ENCODE measurements around the gene ERMN. TPM values are rescaled to one million over a fixed set of nuclear protein-coding genes. Genes with fewer than 3 reads are reported as not detected.

ERMN gene
- total and polyA plus RNA-seq, 2 of the 13 experiments (the other 11 are each of a cell fraction or from before 2014, with no cell fraction given), result not detected

DNA sequence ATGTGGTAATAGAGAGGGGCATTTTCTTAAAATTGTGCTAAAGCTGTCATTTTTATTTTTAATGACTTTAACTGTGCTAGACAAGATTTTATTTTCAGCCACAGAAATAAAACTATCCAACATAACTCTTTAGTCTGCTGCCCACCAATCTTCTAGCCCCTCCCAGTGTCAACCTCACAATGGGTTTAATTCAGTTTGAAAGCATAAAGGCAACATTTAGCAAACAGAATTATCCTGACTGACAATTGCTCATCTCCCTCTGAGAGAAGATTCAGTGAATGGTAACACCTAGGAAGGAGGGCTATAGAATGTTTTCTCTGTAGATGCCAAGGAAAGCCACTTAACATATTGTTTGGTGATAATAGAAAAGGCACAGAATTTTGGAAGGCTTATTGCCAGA, 5.2 kb downstream of the ERMN start:
- intact Hi-C loops (cut with micrococcal nuclease; ENCODE audit: unreplicated experiment), result no loop called here
- CTCF ChIA-PET (ENCODE audit: low intra/inter-chr PET ratio, low total read pairs), result no interaction called here
- in situ Hi-C loops (cut with HindIII; ENCODE audit: extremely low pct_ligation_motif_present, low pct_unique_long_range_greater_than_20kb), result no loop called here
- TF ChIP-seq, protein P1, sequence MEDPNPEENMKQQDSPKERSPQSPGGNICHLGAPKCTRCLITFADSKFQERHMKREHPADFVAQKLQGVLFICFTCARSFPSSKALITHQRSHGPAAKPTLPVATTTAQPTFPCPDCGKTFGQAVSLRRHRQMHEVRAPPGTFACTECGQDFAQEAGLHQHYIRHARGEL (CRISPR knock-in tag; IDR thresholded peaks at IDR 0.05), result no peak
- TF ChIP-seq IKZF4 (CRISPR knock-in tag; IDR thresholded peaks at IDR 0.05; ENCODE audit: borderline replicate concordance, low read depth, not compliant biosample characterization), result no peak
- TF ChIP-seq ZNF644 (CRISPR knock-in tag; IDR thresholded peaks at IDR 0.05; ENCODE audit: low read depth), result no peak
- TF ChIP-seq, protein P2, sequence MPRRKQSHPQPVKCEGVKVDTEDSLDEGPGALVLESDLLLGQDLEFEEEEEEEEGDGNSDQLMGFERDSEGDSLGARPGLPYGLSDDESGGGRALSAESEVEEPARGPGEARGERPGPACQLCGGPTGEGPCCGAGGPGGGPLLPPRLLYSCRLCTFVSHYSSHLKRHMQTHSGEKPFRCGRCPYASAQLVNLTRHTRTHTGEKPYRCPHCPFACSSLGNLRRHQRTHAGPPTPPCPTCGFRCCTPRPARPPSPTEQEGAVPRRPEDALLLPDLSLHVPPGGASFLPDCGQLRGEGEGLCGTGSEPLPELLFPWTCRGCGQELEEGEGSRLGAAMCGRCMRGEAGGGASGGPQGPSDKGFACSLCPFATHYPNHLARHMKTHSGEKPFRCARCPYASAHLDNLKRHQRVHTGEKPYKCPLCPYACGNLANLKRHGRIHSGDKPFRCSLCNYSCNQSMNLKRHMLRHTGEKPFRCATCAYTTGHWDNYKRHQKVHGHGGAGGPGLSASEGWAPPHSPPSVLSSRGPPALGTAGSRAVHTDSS (CRISPR knock-in tag; conservative IDR thresholded peaks at IDR 0.05), result no peak
- no peak for TF ChIP-seq HNF1B (CRISPR knock-in tag; IDR thresholded peaks at IDR 0.05)
- no peak for TF ChIP-seq ZNF251 (CRISPR knock-in tag; IDR thresholded peaks at IDR 0.05)
- TF ChIP-seq, protein P3, sequence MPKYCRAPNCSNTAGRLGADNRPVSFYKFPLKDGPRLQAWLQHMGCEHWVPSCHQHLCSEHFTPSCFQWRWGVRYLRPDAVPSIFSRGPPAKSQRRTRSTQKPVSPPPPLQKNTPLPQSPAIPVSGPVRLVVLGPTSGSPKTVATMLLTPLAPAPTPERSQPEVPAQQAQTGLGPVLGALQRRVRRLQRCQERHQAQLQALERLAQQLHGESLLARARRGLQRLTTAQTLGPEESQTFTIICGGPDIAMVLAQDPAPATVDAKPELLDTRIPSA (CRISPR knock-in tag; IDR thresholded peaks at IDR 0.05; ENCODE audit: borderline replicate concordance), result no peak
- no peak for TF ChIP-seq ZNF563 (CRISPR knock-in tag; IDR thresholded peaks at IDR 0.05)
- TF ChIP-seq ZNF883 (CRISPR knock-in tag; IDR thresholded peaks at IDR 0.05; ENCODE audit: not compliant biosample characterization), result no peak
- no peak for TF ChIP-seq ZNF263 (CRISPR knock-in tag; IDR thresholded peaks at IDR 0.05)
- no peak for TF ChIP-seq ZNF720 (CRISPR knock-in tag; IDR thresholded peaks at IDR 0.05)
- TF ChIP-seq CAMTA2 (CRISPR knock-in tag; IDR thresholded peaks at IDR 0.05; ENCODE audit: borderline replicate concordance), result no peak
- no peak for TF ChIP-seq SKI (IDR thresholded peaks at IDR 0.05; ENCODE audit: partially characterized antibody)
- TF ChIP-seq ZNF510 (CRISPR knock-in tag; IDR thresholded peaks at IDR 0.05; ENCODE audit: low read depth), result no peak
- TF ChIP-seq, protein P4, sequence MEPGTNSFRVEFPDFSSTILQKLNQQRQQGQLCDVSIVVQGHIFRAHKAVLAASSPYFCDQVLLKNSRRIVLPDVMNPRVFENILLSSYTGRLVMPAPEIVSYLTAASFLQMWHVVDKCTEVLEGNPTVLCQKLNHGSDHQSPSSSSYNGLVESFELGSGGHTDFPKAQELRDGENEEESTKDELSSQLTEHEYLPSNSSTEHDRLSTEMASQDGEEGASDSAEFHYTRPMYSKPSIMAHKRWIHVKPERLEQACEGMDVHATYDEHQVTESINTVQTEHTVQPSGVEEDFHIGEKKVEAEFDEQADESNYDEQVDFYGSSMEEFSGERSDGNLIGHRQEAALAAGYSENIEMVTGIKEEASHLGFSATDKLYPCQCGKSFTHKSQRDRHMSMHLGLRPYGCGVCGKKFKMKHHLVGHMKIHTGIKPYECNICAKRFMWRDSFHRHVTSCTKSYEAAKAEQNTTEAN (CRISPR knock-in tag; conservative IDR thresholded peaks at IDR 0.05), result no peak
- no peak for TF ChIP-seq PAWR (CRISPR knock-in tag; IDR thresholded peaks at IDR 0.05; ENCODE audit: borderline replicate concordance)
- no peak for TF ChIP-seq ZNF235 (CRISPR knock-in tag; IDR thresholded peaks at IDR 0.05; ENCODE audit: borderline replicate concordance)
- TF ChIP-seq MYPOP (CRISPR knock-in tag; IDR thresholded peaks at IDR 0.05), result no peak
- TF ChIP-seq ZNF468 (CRISPR knock-in tag; IDR thresholded peaks at IDR 0.05), result no peak

More for the DNA sequence above, 5.2 kb downstream of the ERMN start:
- no peaks in the 10 kb centered on the region for H3K36me3 ChIP-seq (replicated peaks in 1 of 2; ENCODE audit: control insufficient read depth in 1 of 2, insufficient read depth in 2 of 2, low read length in 2 of 2)
- no peak overlapping the region for H3K9ac ChIP-seq (ENCODE audit: insufficient read depth, low read depth, low read length)
- no peak overlapping the region for H3K27ac ChIP-seq (ENCODE audit: extremely low read length, insufficient read depth, low read length)
- H3K4me1 ChIP-seq (ENCODE audit: insufficient read depth, low read length), result no peaks in the 10 kb centered on the region
- no peaks in the 10 kb centered on the region for H4K20me1 ChIP-seq (ENCODE audit: insufficient read depth, low read length)
- H3K27me3 ChIP-seq (ENCODE audit: control insufficient read depth in 1 of 2, insufficient read depth in 2 of 2, low read length in 2 of 2), result no peaks in the 10 kb centered on the region
- POLR2A ChIA-PET, result no interaction called here
- no peaks in the 10 kb centered on the region for H3K79me2 ChIP-seq (ENCODE audit: insufficient read depth, low read length)
- H3K9me3 ChIP-seq (ENCODE audit: low read length), result no peaks in the 10 kb centered on the region
- no peak for ATAC-seq
- no peak overlapping the region for H3K4me2 ChIP-seq (ENCODE audit: low read depth, low read length)
- H2AFZ ChIP-seq (ENCODE audit: low read length), result no peak overlapping the region
- no peak for FAIRE-seq
- no peak for DNase-seq (ENCODE audit: low spot score)
- BruUV-seq (replicated peaks), result no TSS peak
- no peak overlapping the region for H3K4me3 ChIP-seq (replicated peaks in 1 of 3; ENCODE audit: insufficient read depth in 1 of 3, low read depth in 2 of 3, low read length in 3 of 3)
